ENCODE measurements around the gene DNAI1. TPM values are rescaled to one million over a fixed set of nuclear protein-coding genes. Genes with fewer than 3 reads are reported as not detected.
A peak's percentile ranks its signal among the peaks of the same experiment; 100 is the strongest.
"Not testable (repeated sequence)": the region's sequence is repeated elsewhere in the genome, so short reads cannot be mapped to it uniquely, and the experiment has no call there.

Gene DNAI1
- 0.52 TPM for total RNA-seq

- DNase-seq (ENCODE audit: low spot score) = peak; percentile 99
These were observed at the start of gene DNAI1, which contains the start of gene FAM219A for GRCh38 chr9:34458013-34458958. Gene DNAI1 (plus strand): TSS chr9:34458805. CDS start chr9:34459006, 201 bp downstream. Gene FAM219A (minus strand): TSS chr9:34458570. CDS start chr9:34458263, 307 bp downstream.

GRCh38 chr9:34409154-34409553 lies 49.5 kb upstream of the DNAI1 start:
- no peak for DNase-seq (ENCODE audit: low spot score)

DNA sequence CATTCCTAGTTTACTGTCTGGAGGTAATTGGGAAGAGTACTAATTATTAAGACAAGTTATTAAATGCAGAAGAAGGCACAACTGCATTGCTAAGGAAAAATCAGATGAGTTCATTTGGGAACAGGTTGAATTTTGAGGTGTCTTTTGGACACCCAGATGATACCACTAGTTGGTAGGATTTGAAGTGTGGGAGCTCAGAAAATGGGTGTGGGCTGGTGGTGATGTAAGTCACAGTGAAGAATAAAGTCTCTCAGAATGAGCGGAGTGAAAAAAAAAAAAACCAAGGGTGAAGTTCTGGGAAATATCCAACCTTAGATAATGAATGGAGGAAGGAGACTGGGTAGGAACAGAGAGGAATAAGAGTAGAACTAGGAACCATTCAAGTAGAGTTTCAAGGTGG lies 46.3 kb upstream of the DNAI1 start:
- no peak for DNase-seq (ENCODE audit: low spot score)

- peak; percentile 31 for DNase-seq (ENCODE audit: low spot score)
These were observed 45.3 kb upstream of the DNAI1 start for GRCh38 chr9:34413231-34413852.

GRCh38 chr9:34417734-34418133 lies 40.9 kb upstream of the DNAI1 start:
- DNase-seq (ENCODE audit: low spot score) = no peak

- DNase-seq (ENCODE audit: low spot score) = no peak
These were observed 38.7 kb upstream of the DNAI1 start for GRCh38 chr9:34419716-34420504.

DNA sequence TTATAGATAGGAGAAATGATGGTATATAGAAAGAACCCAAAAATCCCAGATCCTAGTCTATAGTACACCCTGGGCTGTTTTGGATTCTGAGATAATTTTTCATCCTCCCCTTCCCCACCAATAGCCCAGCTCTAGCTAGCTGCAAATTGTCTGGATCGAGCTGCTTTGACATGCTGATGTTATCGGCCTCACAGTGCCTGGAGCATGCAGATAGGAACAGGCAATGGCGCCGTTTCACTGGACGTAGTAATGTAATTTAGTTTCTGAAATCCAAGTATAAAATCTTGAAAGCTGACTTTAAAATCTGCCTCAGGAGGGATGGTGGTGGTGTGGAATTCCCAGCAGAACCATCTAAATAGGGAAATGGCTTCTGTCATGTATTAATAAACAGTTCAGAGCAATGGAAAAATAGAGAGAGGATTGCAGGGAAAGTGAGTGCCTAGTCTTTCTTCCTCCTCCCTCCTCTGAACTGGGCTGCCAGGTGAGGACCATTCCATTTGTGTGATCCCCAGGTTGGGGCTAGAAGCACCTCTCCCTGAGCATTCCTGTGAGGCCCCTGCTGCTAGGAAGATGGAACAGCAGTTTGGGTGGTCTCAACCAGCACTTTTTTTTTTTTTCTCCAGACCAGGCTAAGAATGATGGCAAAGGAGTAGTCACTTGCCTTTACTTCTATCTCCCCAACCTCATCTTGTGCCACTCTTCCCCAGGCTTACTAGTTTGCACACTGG lies 32.1 kb upstream of the DNAI1 start:
- no peak for DNase-seq (ENCODE audit: low spot score)

GRCh38 chr9:34428325-34428958 lies 30.2 kb upstream of the DNAI1 start:
- no peak for DNase-seq (ENCODE audit: low spot score)

GRCh38 chr9:34430843-34431437 lies 27.7 kb upstream of the DNAI1 start:
- peak; percentile 62 for DNase-seq (ENCODE audit: low spot score)

- DNase-seq (ENCODE audit: low spot score) = no peak
These were observed 26.9 kb upstream of the DNAI1 start for GRCh38 chr9:34431667-34432066.

DNA sequence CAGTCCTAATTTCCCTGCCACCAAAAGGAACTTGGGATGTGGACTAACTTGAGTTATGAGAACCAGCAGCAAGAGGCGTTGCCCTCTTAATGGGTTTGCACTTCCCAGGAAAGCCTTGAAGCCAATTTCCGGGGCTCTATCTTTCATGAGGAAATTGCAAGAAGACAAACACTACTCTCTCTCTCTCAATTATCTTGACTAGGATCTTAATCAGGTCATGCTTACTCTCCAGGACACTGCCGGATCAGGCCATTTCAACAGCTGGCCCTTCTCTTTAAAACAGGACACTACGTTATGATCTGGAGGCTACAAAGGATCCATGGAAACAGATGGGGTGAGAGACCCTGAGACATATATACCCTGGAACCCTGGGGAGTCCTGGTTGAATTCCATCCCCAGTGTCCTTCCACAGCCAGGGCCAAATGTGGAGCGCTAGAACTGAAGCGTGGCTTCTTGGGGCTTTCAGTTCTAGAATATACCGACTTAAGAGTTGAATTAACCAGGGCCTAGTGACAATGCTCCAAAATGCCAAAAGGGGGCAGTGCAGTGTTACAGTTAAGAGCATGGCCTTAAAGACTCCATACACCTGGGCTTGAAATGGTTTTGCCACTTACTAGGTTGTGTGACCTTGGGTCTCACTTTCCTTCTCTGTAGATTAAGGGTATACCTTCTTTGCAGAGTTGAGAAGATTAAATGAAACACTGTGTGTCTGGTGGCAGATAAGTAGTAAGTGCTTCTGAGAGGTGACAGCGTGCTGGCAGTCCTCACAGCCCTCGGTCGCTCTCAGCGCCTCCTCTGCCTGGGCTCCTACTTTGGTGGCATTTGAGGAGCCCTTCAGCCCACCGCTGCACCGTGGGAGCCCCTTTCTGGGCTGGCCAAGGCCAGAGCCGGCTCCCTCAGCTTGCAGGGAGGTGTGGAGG lies 21.3 kb upstream of the DNAI1 start:
- peak; percentile 52 for DNase-seq (ENCODE audit: low spot score)

- DNase-seq (ENCODE audit: low spot score) = not testable (repeated sequence)
These were observed 20.7 kb upstream of the DNAI1 start for GRCh38 chr9:34437926-34438307.

DNA sequence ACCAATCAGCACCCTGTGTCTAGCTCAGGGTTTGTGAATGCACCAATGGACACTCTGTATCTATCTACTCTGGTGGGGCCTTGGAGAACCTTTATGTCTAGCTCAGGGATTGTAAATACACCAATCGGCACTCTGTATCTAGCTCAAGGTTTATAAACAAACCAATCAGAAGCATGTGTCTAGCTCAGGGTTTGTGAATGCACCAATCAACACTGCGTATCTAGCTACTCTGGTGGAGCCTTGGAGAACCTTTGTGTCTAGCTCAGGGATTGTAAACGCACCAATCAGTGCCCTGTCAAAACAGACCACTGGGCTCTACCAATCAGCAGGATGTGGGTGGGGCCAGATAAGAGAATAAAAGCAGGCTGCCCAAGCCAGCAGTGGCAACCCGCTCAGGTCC lies 20.1 kb upstream of the DNAI1 start:
- DNase-seq (ENCODE audit: low spot score) = not testable (repeated sequence)

DNA sequence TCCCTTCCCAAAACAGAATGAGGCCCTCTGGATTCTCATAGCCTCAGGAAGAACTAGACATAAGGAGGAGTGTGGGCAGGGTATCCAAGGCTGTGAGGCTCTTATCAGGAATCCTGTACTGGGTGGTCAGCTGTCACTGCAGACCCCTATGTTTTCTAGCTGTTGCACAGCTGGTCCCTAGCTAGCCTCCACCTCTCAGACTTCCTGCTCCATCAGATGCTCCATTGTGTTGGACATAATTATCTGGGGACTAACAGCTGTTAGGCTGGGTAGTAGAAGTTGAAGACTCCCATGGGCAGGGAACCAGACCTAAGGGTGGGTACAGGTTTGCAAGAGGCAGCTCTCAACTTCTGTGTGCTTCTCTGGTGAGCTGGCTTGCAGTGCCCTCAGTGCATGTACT lies 18.6 kb upstream of the DNAI1 start:
- DNase-seq (ENCODE audit: low spot score) = no peak

- DNase-seq (ENCODE audit: low spot score) = no peak
These were observed 15.8 kb upstream of the DNAI1 start for GRCh38 chr9:34442770-34443169.

- DNase-seq (ENCODE audit: low spot score) = no peak
These were observed 15.1 kb upstream of the DNAI1 start for GRCh38 chr9:34443533-34443932.

DNA sequence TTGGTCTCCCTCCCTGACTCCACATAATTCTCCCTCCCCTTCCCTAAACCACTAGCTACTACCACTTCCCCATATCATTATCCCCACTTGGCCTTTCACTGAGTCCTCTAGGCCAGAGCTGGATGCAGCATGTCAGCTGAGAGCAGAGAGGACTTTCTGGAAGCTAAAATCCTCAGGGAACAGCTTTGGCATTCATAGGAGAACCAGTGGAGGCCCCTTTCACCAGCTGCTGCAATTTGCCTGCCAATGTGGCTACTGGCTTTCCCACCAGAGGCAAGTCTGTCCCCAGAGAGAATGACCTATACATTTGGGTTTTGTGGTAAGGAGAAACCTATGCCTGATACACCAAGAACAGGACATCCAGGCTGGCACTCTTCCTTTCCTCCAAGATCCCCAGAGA lies 14.6 kb upstream of the DNAI1 start:
- DNase-seq (ENCODE audit: low spot score) = no peak

DNA sequence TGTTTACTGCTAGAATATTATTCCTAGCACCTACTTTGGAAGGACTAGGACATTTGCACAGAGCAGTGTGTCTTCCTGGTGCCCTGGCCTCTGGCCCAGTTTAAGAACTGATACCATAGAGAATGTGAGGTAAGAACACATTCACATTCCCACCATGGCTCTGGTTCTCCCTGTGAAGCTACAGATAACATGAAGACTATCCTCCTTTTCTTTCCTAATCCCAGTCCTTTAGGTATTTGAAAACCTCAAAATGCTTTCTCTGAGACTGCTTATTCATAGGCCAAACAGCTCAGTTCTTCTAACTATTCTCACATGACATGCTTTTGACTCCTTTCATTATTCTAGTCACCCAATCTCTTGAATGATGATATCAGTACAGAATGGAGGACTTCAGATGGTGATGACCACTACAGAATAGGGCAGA lies 12.1 kb upstream of the DNAI1 start:
- DNase-seq (ENCODE audit: low spot score) = no peak

DNA sequence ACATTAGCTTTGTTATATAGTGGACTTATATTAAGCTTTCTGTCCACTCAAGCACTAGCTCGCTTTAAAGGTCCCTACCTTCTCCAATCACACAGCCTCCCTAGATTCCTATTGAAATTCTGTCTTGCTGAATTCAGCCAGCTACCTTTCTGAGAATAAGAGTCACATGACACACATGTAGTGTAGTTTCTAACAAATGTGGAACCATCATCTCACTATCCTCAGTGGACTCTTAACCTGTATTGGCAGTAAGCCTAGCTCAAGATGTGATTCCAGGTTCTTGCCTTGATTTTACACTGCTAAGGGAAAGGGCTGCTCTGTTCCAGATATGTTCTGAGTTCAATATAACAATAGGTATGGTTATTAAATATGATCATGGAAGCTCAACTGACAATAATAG lies 11.7 kb upstream of the DNAI1 start:
- DNase-seq (ENCODE audit: low spot score) = no peak

Data from mucosa of gallbladder (tissue), 1 donor.